ENCODE results near the gene OR52R1.

DNA sequence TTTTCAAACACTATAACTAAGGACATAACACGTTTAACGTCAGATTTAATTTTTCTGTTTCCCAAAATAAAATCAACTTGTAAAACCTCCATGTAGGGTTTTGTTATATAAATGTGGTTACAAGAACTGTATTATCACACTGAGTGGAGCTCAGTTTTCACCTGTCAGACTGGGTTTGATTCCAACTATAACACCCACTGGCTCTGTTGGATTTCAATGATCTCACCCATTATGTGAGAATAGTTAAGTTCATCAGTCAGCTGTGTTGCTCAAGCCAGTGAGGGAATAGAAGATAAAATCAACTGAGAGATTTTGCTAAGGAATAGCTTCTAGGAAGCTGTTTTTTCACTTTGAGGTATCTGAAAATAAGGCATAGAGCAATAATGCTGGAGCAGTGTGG, 5.1 kb upstream of the OR52R1 start:
- TF ChIP-seq, protein P1, sequence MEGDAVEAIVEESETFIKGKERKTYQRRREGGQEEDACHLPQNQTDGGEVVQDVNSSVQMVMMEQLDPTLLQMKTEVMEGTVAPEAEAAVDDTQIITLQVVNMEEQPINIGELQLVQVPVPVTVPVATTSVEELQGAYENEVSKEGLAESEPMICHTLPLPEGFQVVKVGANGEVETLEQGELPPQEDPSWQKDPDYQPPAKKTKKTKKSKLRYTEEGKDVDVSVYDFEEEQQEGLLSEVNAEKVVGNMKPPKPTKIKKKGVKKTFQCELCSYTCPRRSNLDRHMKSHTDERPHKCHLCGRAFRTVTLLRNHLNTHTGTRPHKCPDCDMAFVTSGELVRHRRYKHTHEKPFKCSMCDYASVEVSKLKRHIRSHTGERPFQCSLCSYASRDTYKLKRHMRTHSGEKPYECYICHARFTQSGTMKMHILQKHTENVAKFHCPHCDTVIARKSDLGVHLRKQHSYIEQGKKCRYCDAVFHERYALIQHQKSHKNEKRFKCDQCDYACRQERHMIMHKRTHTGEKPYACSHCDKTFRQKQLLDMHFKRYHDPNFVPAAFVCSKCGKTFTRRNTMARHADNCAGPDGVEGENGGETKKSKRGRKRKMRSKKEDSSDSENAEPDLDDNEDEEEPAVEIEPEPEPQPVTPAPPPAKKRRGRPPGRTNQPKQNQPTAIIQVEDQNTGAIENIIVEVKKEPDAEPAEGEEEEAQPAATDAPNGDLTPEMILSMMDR (IDR thresholded peaks at IDR 0.05): no peak
- no peak for TF ChIP-seq POLR2A (IDR thresholded peaks at IDR 0.05)
